HCT116 (cell line): ENCODE measurements around the gene CPNE8. TPM values are rescaled to one million over a fixed set of nuclear protein-coding genes. Genes with fewer than 3 reads are reported as not detected.

Experiments
- ATAC-seq: fragments of 200-7000 bp; cut with Tn5 transposase; 2 replicates; pipeline ENCODE4 v1.9.1; 2020; ENCODE audit warnings: mild to moderate bottlenecking, moderate library complexity
- BruUV-seq: library from RNA; stranded (reverse); fragments of 400-500 nt; replicated peaks from 2 replicates; lab custom pipeline; 2021; lab: Mats Ljungman, UMichigan
- CTCF ChIA-PET: fragments of 300-600 bp; sonication (Branson Sonifier 250); formaldehyde crosslinking; loops from one replicate; lab custom pipeline; 2021; ENCODE audit warnings: antibody characterized with exemption; lab: Charles Lee
- POLR2A ChIA-PET: fragments of 300-600, 350-600 bp; sonication (Branson Sonifier 250); formaldehyde crosslinking; loops from one replicate; lab custom pipeline; 2021; ENCODE audit warnings: antibody characterized with exemption; lab: Charles Lee
- RAD21 ChIA-PET, 2 experiments: fragments of 300-600 bp; sonication (Branson Sonifier 250); formaldehyde crosslinking; loops; one replicate each; lab custom pipeline; 2023; ENCODE audit warnings: low total read pairs in 2 of 2; ENCODE audit not compliant: uncharacterized antibody in 2 of 2, unreplicated experiment in 2 of 2, low non-redundant PET in 1 of 2; lab: Charles Lee
- DNase-seq: peaks from one replicate; pipeline ENCODE4 v3.0.0-alpha.2; 2010; ENCODE audit warnings: low read depth, low spot score
- H2AFZ ChIP-seq: fragments of 200-600 bp; shearing (Covaris generic), sonication (generic); 2 replicates; pipeline ENCODE4 v1.6.1; 2017; ENCODE audit warnings: low read depth, mixed run types, mixed read lengths, antibody characterized with exemption, low read length; ENCODE audit not compliant: poor library complexity, severe bottlenecking
- H3K27ac ChIP-seq: 2 replicates; pipeline ENCODE4 v1.5.1; 2012; ENCODE audit warnings: low read depth, low read length
- H3K27me3 ChIP-seq: fragments of 200-600 bp; sonication (generic); 2 replicates; pipeline ENCODE4 v1.6.1; 2016; ENCODE audit warnings: mixed run types, low read length, mixed read lengths; ENCODE audit not compliant: insufficient read depth
- H3K36me3 ChIP-seq, 2 experiments: fragments of 200-500 bp in 1 of 2; fragments of 200-600 bp in 1 of 2; sonication (Bioruptor generic) in 1 of 2; sonication (generic) in 1 of 2; 2 replicates each; pipeline versions ENCODE4 v1.5.1 to v1.6.1; 2014 to 2016; ENCODE audit warnings: low read length in 2 of 2, inconsistent platforms in 1 of 2, mixed read lengths in 1 of 2, mixed run types in 1 of 2; ENCODE audit not compliant: insufficient read depth in 2 of 2, control insufficient read depth in 1 of 2
- H3K4me1 ChIP-seq, 2 experiments: fragments of 200-600 bp in 1 of 2; sonication (generic) in 1 of 2; 2 replicates each; pipeline versions ENCODE4 v1.5.1 to v1.6.1; 2012 to 2017; ENCODE audit warnings: low read length in 2 of 2, inconsistent platforms in 1 of 2, mild to moderate bottlenecking in 1 of 2, mixed read lengths in 1 of 2, mixed run types in 1 of 2, moderate library complexity in 1 of 2; ENCODE audit not compliant: insufficient read depth in 2 of 2, control insufficient read depth in 1 of 2
- H3K4me2 ChIP-seq: fragments of 200-600 bp; sonication (generic); 2 replicates; pipeline ENCODE4 v1.6.1; 2017; ENCODE audit warnings: mixed run types, low read length, mixed read lengths
- H3K4me3 ChIP-seq, 2 experiments: fragments of 200-600 bp in 1 of 2; sonication (generic) in 1 of 2; replicated peaks in 1 of 2; 2 replicates each; pipeline ENCODE4 v1.5.1; 2011 to 2016; ENCODE audit warnings: low read length in 2 of 2, control low read depth in 1 of 2, low read depth in 1 of 2, mild to moderate bottlenecking in 1 of 2, mixed read lengths in 1 of 2, mixed run types in 1 of 2
- H3K79me2 ChIP-seq: fragments of 200-600 bp; sonication (generic); 2 replicates; pipeline ENCODE4 v1.6.1; 2017; ENCODE audit warnings: mild to moderate bottlenecking, mixed run types, low read length, moderate library complexity, mixed read lengths; ENCODE audit not compliant: insufficient read depth
- H3K9ac ChIP-seq: fragments of 200-600 bp; sonication (generic); 2 replicates; pipeline ENCODE4 v1.6.1; 2016; ENCODE audit warnings: low read length, mixed read lengths
- H3K9me2 ChIP-seq: fragments of 200-600 bp; sonication (generic), shearing (Covaris generic); 2 replicates; pipeline ENCODE4 v1.6.1; 2017; ENCODE audit warnings: mixed run types, mild to moderate bottlenecking, moderate library complexity; ENCODE audit not compliant: insufficient read depth
- H3K9me3 ChIP-seq, 2 experiments: fragments of 200-500 bp in 1 of 2; fragments of 200-600 bp in 1 of 2; sonication (Bioruptor generic) in 1 of 2; sonication (generic) in 1 of 2; 2 replicates each; pipeline ENCODE4 v1.6.1; 2014 to 2017; ENCODE audit warnings: low read length in 2 of 2, mixed read lengths in 2 of 2, inconsistent platforms in 1 of 2, low read depth in 1 of 2, mild to moderate bottlenecking in 1 of 2, mixed run types in 1 of 2, moderate library complexity in 1 of 2; ENCODE audit not compliant: control insufficient read depth in 1 of 2, insufficient read depth in 1 of 2
- H4K20me1 ChIP-seq: fragments of 200-600 bp; sonication (generic), shearing (Covaris generic); 2 replicates; pipeline ENCODE4 v1.6.1; 2017; ENCODE audit warnings: mixed run types, mild to moderate bottlenecking, moderate library complexity; ENCODE audit not compliant: insufficient read depth
- CEBPB ChIP-seq: IDR thresholded peaks from 2 replicates; pipeline ENCODE4 v1.6.1; 2012; ENCODE audit warnings: low read depth
- CTCF ChIP-seq, 3 experiments: fragments of 200-600 bp in 1 of 3; sonication (generic) in 1 of 3; IDR thresholded peaks in 2 of 3; conservative IDR thresholded peaks in 1 of 3; 2 replicates each; pipeline ENCODE4 v1.5.1; 2012 to 2017; ENCODE audit warnings: low read depth in 2 of 3, low read length in 2 of 3, antibody characterized with exemption in 1 of 3, borderline replicate concordance in 1 of 3, control low read depth in 1 of 3, mild to moderate bottlenecking in 1 of 3, mixed read lengths in 1 of 3, mixed run types in 1 of 3, moderate library complexity in 1 of 3; ENCODE audit not compliant: insufficient read depth in 1 of 3
- EZH2phosphoT487 ChIP-seq: fragments of 200-600 bp; IDR thresholded peaks from 2 replicates; pipeline ENCODE4 v1.6.1; 2018; ENCODE audit warnings: antibody characterized with exemption, borderline replicate concordance
- JUND ChIP-seq: IDR thresholded peaks from 2 replicates; pipeline ENCODE4 v1.6.1; 2012
- POLR2AphosphoS5 ChIP-seq: IDR thresholded peaks from 2 replicates; pipeline ENCODE4 v1.6.1; 2011; ENCODE audit warnings: mild to moderate bottlenecking, low read depth, low read length, moderate library complexity
- RAD21 ChIP-seq: IDR thresholded peaks from 2 replicates; pipeline ENCODE4 v1.6.1; 2012; ENCODE audit warnings: low read depth, mild to moderate bottlenecking
- REST ChIP-seq: IDR thresholded peaks from 2 replicates; pipeline ENCODE4 v1.6.1; 2012; ENCODE audit warnings: low read depth
- SIN3A ChIP-seq: IDR thresholded peaks from 2 replicates; pipeline ENCODE4 v1.6.1; 2012; ENCODE audit warnings: low read depth
- SRF ChIP-seq: IDR thresholded peaks from 2 replicates; pipeline ENCODE4 v1.6.1; 2012; ENCODE audit warnings: low read depth
- YY1 ChIP-seq: IDR thresholded peaks from 2 replicates; pipeline ENCODE4 v1.6.1; 2011; ENCODE audit warnings: low read length, low read depth, moderate library complexity, mild to moderate bottlenecking; ENCODE audit not compliant: insufficient replicate concordance; ENCODE audit errors: extremely low read depth
- intact Hi-C: fragments of 100-400 bp; cut with micrococcal nuclease; formaldehyde crosslinking; loops from 2 replicates; pipeline ENCODE4 v1.10.0; 2022
- total RNA-seq: library from RNA; stranded (reverse); gene quantifications from one replicate; pipeline ENCODE4 v1.2.1, GENCODE V29; 2021; ENCODE audit not compliant: unreplicated experiment

The CPNE8 gene
- total RNA-seq, 1 experiment from 2014 or later = 14.2 TPM

DNA sequence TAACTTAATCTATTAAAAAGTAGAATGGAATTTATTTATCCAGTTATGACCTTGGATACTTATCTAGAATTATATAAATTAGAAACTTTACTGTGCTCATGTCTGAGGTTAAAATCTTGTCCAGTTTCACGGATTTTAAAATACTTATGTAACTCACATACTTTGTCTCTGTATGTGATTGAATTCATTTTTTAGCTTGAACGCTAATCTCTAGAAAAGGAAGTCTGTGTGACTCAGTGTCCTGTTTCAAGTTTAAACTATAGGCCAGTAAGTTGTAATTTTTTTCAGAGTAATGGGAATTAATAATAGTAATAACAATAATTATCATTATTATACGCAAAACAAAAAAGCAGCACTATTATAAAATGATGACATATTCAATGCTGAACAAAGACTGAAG, 168.6 kb downstream of the CPNE8 start:
- Histone ChIP-seq H2AFZ (no peak overlapping the region), H3K4me3 (no peak overlapping the region), H3K9ac (no peak overlapping the region), H3K36me3 (no peaks in the 10 kb centered on the region), H3K9me2 (no peaks in the 10 kb centered on the region), H3K27me3 (no peaks in the 10 kb centered on the region), H3K9me3 (no peaks in the 10 kb centered on the region), H3K27ac (no peak overlapping the region), H3K4me1 (no peaks in the 10 kb centered on the region), H3K79me2 (no peaks in the 10 kb centered on the region), H3K4me2 (no peak overlapping the region), H4K20me1 (no peaks in the 10 kb centered on the region)
- ATAC-seq = no peak
- TF ChIP-seq YY1 (no peak), JUND (no peak), RAD21 (no peak), SRF (no peak), REST (no peak), EZH2phosphoT487 (no peak), CEBPB (no peak), POLR2AphosphoS5 (no peak), CTCF (IDR thresholded peaks at IDR 0.05 in 2 of 3, conservative IDR thresholded peaks at IDR 0.05 in 1 of 3; ENCODE audit: borderline replicate concordance in 1 of 3, insufficient read depth in 1 of 3, low read depth in 2 of 3, low read length in 2 of 3) (no peak), SIN3A (no peak)
- ChIA-PET CTCF (no interaction called here), RAD21 (no interaction called here), POLR2A (no interaction called here)
- no peak for DNase-seq
- intact Hi-C loops = no loop called here
- BruUV-seq = no TSS peak
